Medulla oblongata (tissue), 1 donor: Measurements from ENCODE around the gene VCL.

Source experiments
- DNase-seq: peaks from one replicate; pipeline ENCODE4 v3.0.0-alpha.2; 2015; ENCODE audit errors: extremely low spot score

The VCL gene

DNA sequence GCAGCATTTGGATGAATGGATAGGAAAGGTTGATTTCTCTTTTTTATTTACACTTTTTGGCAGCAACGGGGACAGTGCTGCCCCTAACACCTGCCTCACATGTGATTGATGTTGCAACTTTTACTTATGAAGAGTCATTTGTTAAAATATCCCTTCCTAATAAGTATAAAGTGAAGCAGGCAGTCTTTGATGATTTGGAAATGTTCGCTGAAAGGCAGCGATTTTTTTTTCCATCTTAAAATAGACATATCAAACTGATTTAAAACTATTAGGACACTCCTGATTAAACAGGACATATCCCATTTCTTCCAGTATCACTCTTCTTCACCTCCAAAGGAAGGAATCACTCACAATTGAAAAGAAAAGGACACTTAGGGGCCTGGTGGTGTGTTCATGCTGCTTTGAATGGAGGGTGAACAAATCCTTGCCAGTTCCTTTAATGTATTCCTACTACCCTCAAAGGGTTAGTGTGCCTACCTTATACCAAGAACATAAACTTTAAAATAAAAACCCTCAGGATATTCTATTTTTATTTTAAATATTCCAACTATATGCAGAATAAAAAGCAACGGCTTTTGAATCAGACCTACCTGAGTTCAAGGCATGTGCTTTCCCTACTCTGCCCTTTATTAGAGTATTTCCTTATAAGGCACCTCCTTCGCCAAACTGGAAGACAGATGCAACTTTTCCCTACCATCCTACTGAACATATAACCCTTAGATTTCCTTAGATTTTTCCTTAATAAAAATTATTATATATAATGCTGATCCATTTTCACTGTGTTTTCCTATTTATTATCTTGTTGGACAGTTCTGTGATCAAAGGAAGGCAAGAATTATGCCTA lies 154.2 kb downstream of the VCL start:
- no peak for DNase-seq

GRCh38 chr10:74153123-74153522 lies 155.2 kb downstream of the VCL start:
- no peak for DNase-seq

GRCh38 chr10:74153676-74154075 lies 155.8 kb downstream of the VCL start:
- DNase-seq = no peak

DNA sequence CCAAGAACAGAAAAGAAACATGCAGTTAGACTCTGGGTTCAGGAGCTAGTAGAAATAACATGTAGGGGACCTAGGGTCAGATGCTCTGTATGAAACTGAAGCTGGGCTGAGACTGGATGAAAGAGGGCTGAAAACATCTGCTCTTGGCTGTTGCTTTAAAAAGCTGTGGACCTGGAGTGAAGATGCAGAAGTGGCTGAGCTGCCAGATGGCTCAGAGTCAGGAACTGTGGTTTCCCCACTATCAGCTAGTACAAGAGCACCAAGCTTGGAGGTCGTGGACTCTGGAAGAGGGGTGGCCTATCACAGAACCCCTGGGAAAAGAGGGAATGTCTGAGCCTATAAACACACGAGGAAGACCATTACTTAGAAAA lies 159.0 kb downstream of the VCL start:
- no peak for DNase-seq

GRCh38 chr10:74160013-74160412 lies 162.1 kb downstream of the VCL start:
- DNase-seq = no peak

GRCh38 chr10:74163319-74164068 lies 165.6 kb downstream of the VCL start:
- DNase-seq = no peak

DNA sequence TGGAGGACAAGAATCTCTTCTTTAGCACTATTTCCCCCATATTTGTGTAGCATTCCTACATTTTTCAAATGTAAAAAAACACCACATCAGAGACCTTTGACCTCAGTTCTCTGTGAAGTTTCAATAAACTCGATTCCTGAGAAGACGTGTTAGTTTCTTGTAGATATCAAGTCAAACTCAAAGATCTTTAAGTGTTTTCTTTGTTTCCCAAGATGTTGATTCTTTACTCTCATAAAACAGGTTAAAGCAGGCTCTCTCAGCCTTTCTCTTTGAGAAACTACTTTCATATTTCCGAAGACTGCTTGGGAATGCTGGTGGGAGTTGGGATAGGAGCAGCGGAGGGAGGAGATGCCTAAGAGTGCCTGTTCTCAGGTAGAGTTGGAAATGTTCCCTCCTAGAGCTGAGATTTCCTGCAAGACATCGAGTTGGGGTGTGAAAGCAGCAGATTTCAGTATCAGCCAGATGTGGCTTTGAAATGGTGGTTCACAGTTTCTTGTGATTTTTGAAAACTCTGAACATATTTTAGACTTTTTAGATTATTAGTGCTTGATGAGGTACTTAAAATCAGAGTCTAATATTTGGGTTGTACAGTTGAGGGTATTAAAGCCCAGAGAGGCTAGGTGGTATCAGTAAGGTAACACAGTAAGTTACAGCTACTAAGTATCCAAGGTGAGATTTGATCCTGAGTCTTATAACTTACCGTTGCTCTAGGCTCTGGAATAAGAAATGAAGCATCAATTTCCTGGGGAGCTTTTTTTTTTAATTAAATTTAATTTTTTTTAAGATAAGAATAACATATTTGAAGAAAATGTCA lies 167.0 kb downstream of the VCL start:
- no peak for DNase-seq

- no peak for DNase-seq
Observed at GRCh38 chr10:74165530-74165901, 167.6 kb downstream of the VCL start.

GRCh38 chr10:74167443-74167842 lies 169.5 kb downstream of the VCL start:
- no peak for DNase-seq
